GM19324 (cell line): ENCODE measurements around the gene OSBPL6.
"Not testable (repeated sequence)": the region's sequence is repeated elsewhere in the genome, so short reads cannot be mapped to it uniquely, and the experiment has no call there.

Experiments
- ATAC-seq: cut with Tn5 transposase; IDR thresholded peaks from one replicate; pipeline ENCODE4 v1.9.1; 2021; ENCODE audit warnings: mild to moderate bottlenecking, moderate library complexity; ENCODE audit not compliant: unreplicated experiment, low FRiP score

The OSBPL6 gene

DNA sequence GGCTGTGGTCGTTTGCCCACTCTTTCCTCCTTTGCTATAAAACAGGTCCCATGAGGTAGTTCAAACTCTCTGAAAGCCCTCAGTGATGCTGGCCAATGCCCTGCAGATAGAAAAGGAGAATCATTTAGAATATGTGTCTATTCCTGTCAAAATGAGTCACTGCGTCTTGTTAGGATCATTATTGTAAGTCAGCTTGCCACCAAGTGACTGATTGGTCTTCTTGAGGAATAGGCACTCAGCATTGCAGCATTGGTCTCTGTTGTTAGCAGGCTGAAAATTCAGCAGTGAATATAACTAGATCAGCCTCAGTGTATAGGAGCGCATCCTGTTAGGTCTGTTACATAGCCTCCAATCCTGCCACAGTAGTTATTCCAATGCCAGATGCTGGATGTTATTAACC lies 227.8 kb downstream of the OSBPL6 start:
- ATAC-seq = no peak

DNA sequence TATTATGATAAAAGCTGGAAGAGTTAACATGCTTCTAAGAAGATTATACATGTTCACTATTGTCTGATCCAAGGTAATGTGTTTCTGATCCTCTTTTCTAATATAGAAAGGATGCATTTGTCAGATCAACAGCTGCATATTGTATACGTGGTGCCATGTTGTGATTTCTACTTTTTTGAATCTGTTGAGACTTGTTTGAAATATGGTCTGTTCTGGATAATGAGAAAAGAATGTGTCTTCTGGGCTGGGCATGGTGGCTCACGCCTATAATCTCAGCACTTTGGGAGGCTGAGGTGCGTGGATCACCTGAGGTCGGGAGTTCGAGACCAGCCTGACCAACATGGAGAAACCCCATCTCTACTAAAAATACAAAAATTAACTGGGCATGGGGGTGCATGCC lies 229.4 kb downstream of the OSBPL6 start:
- ATAC-seq = not testable (repeated sequence)

DNA sequence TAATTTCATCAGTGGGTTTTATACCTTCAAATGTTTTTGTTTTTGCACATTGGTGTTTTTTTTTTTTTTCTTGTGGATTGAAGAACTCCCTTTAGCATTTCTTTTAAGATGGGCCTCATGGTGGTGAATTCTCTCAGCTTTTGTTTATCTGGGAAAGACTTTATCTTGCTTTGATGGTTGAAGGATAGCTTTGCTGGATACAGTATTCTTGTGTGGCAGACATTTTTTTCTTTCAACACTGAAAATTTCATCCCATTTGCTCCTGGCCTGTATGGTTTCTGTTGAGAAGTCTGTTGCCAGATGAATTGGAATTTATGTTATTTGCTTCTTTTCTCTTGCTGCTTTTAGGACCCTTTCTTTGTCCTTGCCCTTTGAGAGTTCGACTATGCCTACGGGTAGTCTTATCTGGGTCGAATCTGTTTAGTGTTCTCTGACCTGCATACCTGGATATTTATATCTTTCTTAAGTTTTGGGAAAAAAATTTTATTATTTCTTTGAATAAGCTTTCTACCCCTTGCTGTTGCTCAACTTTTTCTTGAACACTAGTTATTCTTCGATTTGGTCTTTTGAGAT lies 231.0 kb downstream of the OSBPL6 start:
- ATAC-seq = no peak

- ATAC-seq = no peak
These were observed 232.1 kb downstream of the OSBPL6 start for GRCh38 chr2:178426388-178426787.

GRCh38 chr2:178427458-178427857 lies 233.1 kb downstream of the OSBPL6 start:
- no peak for ATAC-seq

GRCh38 chr2:178428396-178428806 lies 234.1 kb downstream of the OSBPL6 start:
- ATAC-seq = no peak

DNA sequence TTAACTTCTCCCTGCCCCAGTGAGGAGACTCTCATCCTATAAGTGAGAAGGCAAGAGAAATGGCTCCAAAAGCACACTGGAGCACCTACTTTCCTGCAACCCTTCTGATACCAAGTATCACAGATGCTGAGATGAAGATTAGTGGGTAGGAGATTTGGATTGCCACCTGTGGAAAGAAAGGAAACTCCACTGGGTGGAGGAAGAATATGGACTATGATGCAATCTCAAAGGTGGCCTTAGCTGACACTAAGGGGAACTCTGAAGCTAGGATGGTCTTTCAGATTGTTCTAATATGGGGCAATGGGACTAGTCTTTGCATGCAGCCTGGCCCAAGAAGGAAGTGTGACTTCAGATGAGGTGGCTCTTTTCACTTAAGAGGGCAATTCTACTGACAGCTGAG lies 235.0 kb downstream of the OSBPL6 start:
- ATAC-seq = no peak

GRCh38 chr2:178436662-178437061 lies 242.3 kb downstream of the OSBPL6 start:
- no peak for ATAC-seq

GRCh38 chr2:178441426-178441825 lies 247.1 kb downstream of the OSBPL6 start:
- no peak for ATAC-seq

DNA sequence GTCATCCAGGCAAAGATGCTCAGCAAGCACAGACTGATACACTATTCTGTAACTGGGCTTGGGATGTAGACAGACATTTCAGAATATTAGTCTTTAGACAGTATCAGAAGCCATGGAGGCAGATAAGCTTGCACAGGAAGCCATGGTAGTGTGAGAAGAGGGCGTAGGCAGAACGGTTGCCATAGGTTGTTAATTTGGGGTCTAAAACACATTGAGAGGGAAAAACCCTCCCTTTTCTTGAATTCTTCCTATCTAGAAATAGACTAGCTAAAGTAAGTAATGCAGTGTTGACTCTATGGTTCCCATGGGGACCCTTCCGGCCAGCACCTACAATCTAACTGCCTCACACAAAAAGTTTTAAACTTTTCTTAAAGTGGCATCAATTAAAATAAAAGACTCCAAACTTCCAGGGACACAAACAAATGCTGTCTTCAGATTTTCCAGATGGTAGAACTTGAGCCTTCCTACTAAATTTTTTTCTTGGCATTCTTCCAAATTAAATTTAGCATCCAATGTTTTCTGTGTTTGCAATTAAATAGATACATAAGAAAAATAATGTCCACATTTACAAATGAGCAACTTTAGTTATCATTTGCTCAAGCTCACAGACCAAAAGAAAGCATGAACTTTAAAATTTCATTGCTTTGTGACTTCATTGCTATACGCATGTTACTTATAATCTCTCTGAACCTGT lies 254.8 kb downstream of the OSBPL6 start:
- ATAC-seq = no peak

DNA sequence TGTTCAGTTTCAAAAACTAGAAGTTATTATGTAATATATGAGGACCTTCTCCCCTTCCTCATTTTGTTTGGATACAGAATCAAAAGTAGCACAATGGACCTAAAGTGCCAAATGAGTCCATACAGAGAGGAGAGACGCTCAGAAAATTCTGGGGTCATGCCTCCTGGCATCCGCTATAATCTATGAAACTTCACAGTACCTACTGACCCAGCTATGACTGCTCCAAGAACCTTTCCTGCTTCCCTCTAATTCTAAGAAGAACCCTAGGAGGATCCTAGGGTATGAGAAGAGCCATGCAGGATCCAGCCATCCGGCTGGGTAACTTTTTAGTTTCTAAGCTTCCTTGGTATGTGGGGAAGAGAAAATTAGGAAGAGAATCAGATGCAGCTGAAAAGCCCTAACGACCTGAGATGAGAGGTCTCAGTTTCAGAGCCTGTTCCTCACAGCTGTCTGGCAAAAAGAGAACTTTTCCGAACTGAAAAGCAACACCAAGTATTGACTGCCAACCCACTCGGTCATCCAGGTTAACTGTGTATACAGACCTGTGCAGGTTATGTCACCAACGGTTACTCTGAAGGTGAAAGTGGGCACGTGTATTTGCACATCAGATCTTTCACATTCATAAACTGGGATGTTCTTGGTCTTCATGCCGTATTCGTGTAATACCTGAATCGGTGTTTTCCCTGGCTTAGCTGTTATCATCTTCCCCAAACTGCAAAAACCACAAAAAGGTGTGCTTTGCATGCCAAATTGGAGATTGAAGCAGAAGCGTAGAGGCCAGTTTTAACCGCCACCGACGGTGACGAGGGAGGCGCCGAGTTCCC lies 255.6 kb downstream of the OSBPL6 start:
- peak; percentile 6 for ATAC-seq

DNA sequence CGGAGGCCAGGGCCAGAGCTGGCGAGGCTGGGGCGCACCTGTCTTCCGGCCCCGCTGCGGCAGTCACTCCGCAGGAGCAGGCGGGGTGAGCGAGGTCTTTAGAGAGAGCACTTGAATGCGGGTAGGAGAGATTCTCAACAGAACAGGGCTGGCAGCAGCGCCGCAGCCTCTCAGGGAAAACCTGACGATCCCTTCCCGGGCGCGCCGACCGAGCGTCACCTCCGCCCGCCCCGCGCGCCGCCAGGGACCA lies 256.1 kb downstream of the OSBPL6 start:
- peak; percentile 58 for ATAC-seq

DNA sequence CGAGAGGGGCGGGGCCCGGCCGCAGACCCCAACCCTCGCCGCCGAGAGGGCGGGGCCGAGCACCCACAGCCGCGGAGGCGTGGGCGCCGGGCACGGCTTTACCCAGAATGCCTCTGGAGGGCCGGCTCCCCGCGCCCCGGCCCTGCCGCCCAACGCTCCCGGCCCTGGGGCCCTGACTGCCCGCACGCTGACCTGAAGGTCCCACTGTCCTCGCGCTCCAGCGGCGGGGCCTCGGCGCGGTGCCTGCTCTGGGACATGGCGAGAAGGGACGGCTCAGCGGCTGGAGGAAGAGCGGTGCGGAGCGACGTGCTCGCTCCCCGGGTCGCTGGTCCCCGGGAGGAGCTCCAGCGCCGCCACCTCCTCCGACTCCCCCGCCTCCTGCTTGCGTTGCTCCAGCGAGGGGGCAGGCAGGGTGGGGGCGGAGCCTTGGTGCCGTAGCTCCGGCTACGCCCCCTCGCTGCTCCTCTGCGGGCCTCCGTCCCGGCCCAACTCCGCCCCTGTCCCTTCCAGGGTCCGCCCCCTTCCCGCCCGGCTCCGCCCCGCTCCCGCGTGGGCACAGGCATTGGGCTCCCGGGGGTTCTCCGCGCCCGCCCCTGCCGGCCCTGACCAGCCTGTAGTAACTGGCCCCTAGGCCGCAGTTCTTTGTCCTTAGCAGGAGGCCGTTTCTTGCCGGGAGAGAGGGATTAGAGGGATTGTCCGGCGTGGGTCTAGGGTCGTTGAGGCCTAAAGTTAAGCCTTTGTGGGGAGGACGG lies 256.6 kb downstream of the OSBPL6 start, which contains the start of the genes PJVK and PRKRA:
Gene PJVK, plus strand, starts transcription at position 605 of the 752 bp plus-strand sequence. CDS start 2,032 bp downstream, outside the sequence.
Gene PRKRA, minus strand, starts transcription at position 402 of the 752 bp plus-strand sequence. Its CDS starts 145 bp downstream, at position 257.
- ATAC-seq = peak; percentile 89

DNA sequence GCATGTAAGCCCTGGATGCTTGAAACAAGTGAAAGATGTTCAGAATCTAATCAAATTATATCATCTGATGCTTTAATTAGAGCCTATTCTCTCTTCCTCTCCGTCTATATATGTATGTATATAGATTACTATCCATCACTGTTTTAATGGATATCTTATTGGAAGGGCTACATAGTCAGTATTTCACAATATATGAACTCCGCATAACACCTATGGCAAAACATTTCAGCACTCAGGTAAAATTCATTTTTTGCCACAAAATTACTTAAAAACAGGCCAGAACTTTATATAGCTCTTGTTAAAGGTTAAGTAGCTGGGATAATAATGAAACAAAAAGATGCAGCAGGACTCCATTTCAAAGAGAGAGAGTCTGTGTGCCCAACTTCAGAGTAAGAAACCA lies 258.0 kb downstream of the OSBPL6 start:
- no peak for ATAC-seq
